Right lobe of liver (tissue), 4 donors: ENCODE results near the gene ITPK1.

Experiments
- CTCF ChIP-seq, 4 donors: fragments of 200-600 bp in 3 of 4; fragments of 450-650 bp in 1 of 4; IDR thresholded peaks; one replicate each; pipeline versions ENCODE4 v1.5.1 to v1.8.0; 2016 to 2022; ENCODE audit warnings: antibody characterized with exemption in 4 of 4, mild to moderate bottlenecking in 2 of 4
- POLR2A ChIP-seq: fragments of 450-650 bp; IDR thresholded peaks from one replicate; pipeline ENCODE4 v1.6.1; 2017; ENCODE audit warnings: antibody characterized with exemption, mild to moderate bottlenecking
- donor health status: DM: no; HTN: no; CAD: no.
- donor health status: DM: no; HTN: no; CAD: no.
- donor health status: DM: no; HTN: yes; CAD: no.

GRCh38 chr14:92929689-92930608 is 185.8 kb downstream of the ITPK1 start:
- TF ChIP-seq CTCF (IDR thresholded peaks at IDR 0.05) (no peak), POLR2A (no peak)
